Activated CD8-positive, alpha-beta memory T cell treated with anti-CD3 and anti-CD28 coated beads for 48 hours (primary cell): ENCODE measurements around the gene NAV2.
"Not testable (repeated sequence)": the region's sequence is repeated elsewhere in the genome, so short reads cannot be mapped to it uniquely, and the experiment has no call there.

Source experiments
- DNase-seq, 3 experiments: peaks; one replicate each; pipeline ENCODE4 v3.0.0-alpha.2; 2020; ENCODE audit warnings: low read depth in 2 of 3, low spot score in 2 of 3

The NAV2 gene

GRCh38 chr11:20066013-20066782, 353.6 kb downstream of the NAV2 start:
- DNase-seq, result no peak

DNA sequence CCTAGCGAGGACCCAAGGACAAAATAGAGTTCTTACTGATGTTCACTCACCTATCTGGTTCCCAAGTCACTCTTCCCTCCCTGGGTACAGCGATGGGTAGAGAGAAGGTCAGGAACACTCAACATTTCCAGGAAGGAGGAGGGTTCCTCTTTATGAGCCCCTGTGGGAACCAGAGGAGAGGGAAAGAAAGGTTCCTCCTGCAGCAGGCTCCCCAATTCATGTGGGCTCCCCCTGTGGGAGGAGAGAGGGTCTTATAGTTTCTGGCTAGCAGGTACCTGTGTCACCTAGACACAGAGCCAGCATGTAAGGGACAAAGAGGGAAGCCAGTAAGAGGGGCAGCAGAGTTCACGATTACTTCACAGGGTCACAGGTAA, 354.1 kb downstream of the NAV2 start:
- no peak for DNase-seq

GRCh38 chr11:20067665-20068064, 355.0 kb downstream of the NAV2 start:
- no peak for DNase-seq

DNA sequence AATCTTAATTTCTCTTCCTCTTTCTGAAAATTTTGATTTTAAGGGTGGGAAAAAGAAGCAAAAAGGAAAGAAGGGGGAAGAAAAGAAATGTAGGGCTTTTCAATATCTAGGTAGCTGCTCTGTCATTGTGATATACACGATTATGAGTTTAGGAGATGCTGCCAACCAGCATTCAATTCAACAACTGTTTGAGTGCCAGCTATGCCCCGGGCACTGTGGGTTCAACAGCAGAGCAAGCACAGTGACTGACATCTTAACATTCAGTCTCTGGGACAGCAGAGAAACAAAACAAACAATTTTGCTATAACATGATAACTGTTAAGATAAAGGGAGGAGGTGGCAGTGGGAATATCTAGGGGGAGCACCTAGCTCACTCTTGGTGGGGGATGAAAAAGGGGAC, 356.1 kb downstream of the NAV2 start:
- no peak for DNase-seq

DNA sequence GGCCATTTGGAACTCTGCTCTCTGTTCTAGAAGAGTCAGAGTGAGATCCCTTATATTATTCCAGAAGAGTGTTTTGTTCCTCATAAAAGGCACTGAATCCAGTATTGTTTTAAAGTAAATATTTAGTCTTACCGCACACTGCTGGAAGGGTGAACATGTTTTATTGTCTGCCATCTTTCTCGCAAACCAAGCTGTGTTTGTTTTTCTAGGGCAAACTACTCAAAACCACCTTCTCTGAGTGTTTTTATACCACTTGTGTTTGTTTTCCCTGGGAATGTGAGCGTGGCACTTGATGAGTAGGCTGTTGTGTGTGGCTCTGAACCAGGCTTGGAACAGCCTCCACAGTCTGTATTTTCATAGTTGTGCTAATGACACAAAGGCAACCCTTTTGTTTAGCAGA, 357.8 kb downstream of the NAV2 start:
- no peak for DNase-seq

GRCh38 chr11:20075627-20076026, 363.0 kb downstream of the NAV2 start:
- no peak for DNase-seq

DNA sequence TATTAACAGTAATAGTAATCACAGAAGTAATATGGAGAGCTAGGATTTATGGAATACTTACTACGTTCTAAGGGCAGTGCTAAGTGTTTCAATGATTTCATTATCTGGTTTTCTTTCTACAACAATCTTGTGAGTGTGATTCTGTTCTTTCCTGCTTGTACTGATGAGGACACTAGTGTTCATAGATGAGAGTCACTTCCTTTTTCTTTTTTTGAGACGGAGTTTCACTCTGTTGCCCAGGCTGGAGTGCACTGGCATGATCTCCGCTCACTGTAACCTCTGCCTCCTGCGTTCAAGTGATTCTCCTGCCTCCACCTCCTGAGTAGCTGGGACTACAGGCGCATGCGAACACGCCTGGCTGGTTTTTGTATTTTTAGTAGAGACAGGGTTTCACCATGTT, 366.2 kb downstream of the NAV2 start:
- DNase-seq, result no peak

GRCh38 chr11:20080032-20080685, 367.5 kb downstream of the NAV2 start:
- DNase-seq, result no peak

- DNase-seq, result no peak
Observed at GRCh38 chr11:20081336-20081735, 368.7 kb downstream of the NAV2 start.

GRCh38 chr11:20083877-20084276, 371.2 kb downstream of the NAV2 start:
- DNase-seq, result not testable (repeated sequence)

GRCh38 chr11:20084921-20085814, 372.5 kb downstream of the NAV2 start:
- no peak for DNase-seq

DNA sequence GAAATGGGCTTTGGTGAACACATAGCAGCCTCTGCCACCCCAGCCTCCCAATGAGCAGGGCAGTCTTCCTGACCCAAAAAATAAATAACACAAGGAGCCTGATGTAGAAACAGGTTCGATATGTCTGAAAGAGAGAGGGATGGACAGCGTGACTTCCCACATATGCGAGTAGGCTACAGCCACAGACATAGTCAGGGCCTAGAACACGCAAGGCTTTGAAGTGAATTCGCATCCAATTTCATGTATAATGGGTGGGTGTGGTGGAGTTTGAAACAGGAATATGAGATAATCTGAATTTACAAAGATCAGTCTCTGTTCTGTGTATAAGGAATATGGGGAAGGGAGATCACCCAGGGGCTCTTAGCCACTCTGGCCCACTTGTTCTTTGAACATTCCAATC, 373.3 kb downstream of the NAV2 start:
- no peak for DNase-seq

- DNase-seq, result no peak
Observed at GRCh38 chr11:20087118-20087521, 374.5 kb downstream of the NAV2 start.

- no peak for DNase-seq
Observed at GRCh38 chr11:20088397-20089225, 376.0 kb downstream of the NAV2 start.

- DNase-seq, result no peak
Observed at GRCh38 chr11:20089367-20089766, 376.7 kb downstream of the NAV2 start.

DNA sequence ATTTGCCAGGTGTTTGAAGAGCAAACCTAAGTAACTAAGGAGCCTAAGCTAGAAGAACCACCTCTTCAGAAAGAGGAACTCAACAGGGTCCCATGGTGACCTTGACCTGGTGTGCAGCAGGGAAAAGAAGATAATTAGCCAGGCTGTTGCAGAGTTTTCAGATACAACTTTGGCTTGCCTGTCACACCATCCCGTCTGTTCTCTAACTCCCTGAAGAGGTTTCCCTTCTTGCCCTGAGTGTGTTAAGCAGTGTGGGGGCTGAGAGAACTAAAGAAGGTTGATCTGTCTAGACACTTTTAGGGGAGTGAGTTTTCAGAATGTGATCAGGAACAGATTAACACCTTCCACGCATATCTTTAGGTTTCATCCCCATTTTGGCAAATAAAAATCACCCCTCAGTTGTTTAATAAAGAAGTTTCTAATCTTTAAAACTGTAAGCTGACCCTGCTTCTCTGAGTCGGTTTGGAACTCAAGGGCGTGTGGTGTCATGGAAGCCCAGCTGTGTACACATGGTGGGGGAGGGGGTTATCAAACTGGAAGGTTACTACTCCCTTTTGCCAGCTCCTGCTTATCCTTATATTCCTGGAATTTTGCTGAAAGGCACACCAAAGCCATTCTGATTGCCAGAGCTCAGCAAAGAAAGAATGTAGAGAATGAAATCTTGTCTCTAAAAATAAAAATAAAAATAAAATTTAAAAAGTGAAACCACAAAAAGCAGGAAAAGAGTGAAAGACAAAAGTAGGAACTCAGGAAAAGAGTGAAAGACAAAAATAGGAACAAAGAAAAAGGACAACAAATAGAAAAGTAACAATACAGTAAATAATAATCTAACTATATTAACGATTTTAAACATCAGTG, 377.4 kb downstream of the NAV2 start:
- no peak for DNase-seq

- DNase-seq, result no peak
Observed at GRCh38 chr11:20090654-20091374, 378.2 kb downstream of the NAV2 start.

GRCh38 chr11:20093775-20094174, 381.1 kb downstream of the NAV2 start:
- DNase-seq, result no peak

DNA sequence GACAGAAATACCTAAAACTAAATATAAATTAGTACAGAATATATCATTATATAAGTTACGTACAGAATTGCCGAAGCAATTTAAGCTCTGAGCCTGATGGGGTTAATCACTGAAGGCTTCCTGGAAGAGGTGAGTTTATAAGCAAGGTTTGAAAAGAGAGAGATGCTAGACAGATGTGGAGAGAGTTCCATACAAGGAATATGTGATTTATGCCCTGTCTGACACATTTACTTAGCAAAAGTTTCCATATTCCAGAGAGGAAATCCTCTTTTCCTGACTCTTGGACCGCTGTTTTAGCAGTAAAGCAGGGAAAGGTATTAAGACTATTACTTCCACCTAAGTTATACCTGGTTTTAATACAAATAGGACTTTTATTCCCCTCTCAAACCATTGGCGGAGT, 382.6 kb downstream of the NAV2 start:
- no peak for DNase-seq
